ENCODE results near the gene LTB. TPM values are rescaled to one million over a fixed set of nuclear protein-coding genes. Genes with fewer than 3 reads are reported as not detected.

The LTB gene
- total RNA-seq, 1 experiment from 2014 or later, result not detected

GRCh38 chr6:31575335-31575901 is 6.8 kb downstream of the LTB start, which contains the start of gene TNF:
TNF (plus strand) TSS chr6:31575565; CDS start chr6:31575742, 177 bp downstream.
- H3K18ac ChIP-seq (ENCODE audit: insufficient read length, low read depth, low read length), result no peak within 1 kb of the TSS
- H3K4me2 ChIP-seq (ENCODE audit: insufficient read depth, insufficient read length, low read length), result no peak within 1 kb of the TSS
- Mint-ChIP-seq H3K9me3 (no peaks in the 10 kb centered on the region; a peak in 1 of 5 replicates), H3K4me3 (no peak within 1 kb of the TSS; a peak in 1 of 5 replicates), H3K27me3 (ENCODE audit: low read depth) (peaks cover 33% of the 10 kb centered on the region), H3K4me1 (peaks cover 20 to 26% of the 10 kb centered on the region in 2 experiments), H3K27ac (no peak within 1 kb of the TSS), H3K36me3 (ENCODE audit: insufficient read depth in 1 of 3, low read depth in 3 of 3) (no peaks in the 10 kb centered on the region)
- no peak within 1 kb of the TSS for H2BK120ac ChIP-seq (ENCODE audit: low read depth, low read length, poor library complexity, severe bottlenecking)
- no peaks in the 10 kb centered on the region for H3K79me2 ChIP-seq (ENCODE audit: insufficient read depth, low read length)
- H2AK5ac ChIP-seq (ENCODE audit: insufficient read length, low read length), result no peak within 1 kb of the TSS
- no peak within 1 kb of the TSS for H3K23ac ChIP-seq (ENCODE audit: insufficient read length, low read depth, low read length)
- H4K5ac ChIP-seq (ENCODE audit: insufficient read length, low read depth, low read length), result no peak within 1 kb of the TSS
- no peaks in the 10 kb centered on the region for H3K79me1 ChIP-seq (ENCODE audit: insufficient read depth, low read depth, low read length, poor library complexity, severe bottlenecking)
- H4K91ac ChIP-seq (ENCODE audit: insufficient read length, low read depth, low read length), result no peak within 1 kb of the TSS
- no peaks in the 10 kb centered on the region for H4K20me1 ChIP-seq (ENCODE audit: control insufficient read depth, insufficient read depth, insufficient read length)
- no peaks in the 10 kb centered on the region for H3K9me3 ChIP-seq (ENCODE audit: control insufficient read depth, low read depth, low read length)
- no peak for DNase-seq
- no peak within 1 kb of the TSS for H2BK12ac ChIP-seq (ENCODE audit: insufficient read length, low read depth, low read length)
- H3K9ac ChIP-seq (ENCODE audit: extremely low read depth, insufficient read length, low read length), result no peak within 1 kb of the TSS
- H3K56ac ChIP-seq (ENCODE audit: insufficient read length, low read depth, low read length), result no peak within 1 kb of the TSS
- H4K8ac ChIP-seq (replicated peaks; ENCODE audit: insufficient read length, low read depth, low read length), result no peak within 1 kb of the TSS
- no peak within 1 kb of the TSS for H3K14ac ChIP-seq (ENCODE audit: insufficient read depth, low read length)
- no peak within 1 kb of the TSS for H2BK5ac ChIP-seq (ENCODE audit: insufficient read length, low read length)
- no peak within 1 kb of the TSS for H2BK20ac ChIP-seq (ENCODE audit: low read depth, low read length, poor library complexity, severe bottlenecking)
- WGBS (ENCODE audit: extremely low coverage, insufficient read length, low lambda C conversion rate), result no CpG with 5 or more reads among the region's 19 CpGs
- H3T11ph ChIP-seq (ENCODE audit: low read length), result no peak within 1 kb of the TSS
- H3K27me3 ChIP-seq (ENCODE audit: insufficient read depth, low read length), result no peaks in the 10 kb centered on the region
- no peak within 1 kb of the TSS for H2BK15ac ChIP-seq (ENCODE audit: low read depth, low read length)
- no peak within 1 kb of the TSS for H2AFZ ChIP-seq (ENCODE audit: low read length)
- no peak within 1 kb of the TSS for H3K27ac ChIP-seq (ENCODE audit: insufficient read length, low read depth, low read length)
- TF ChIP-seq, protein P1, sequence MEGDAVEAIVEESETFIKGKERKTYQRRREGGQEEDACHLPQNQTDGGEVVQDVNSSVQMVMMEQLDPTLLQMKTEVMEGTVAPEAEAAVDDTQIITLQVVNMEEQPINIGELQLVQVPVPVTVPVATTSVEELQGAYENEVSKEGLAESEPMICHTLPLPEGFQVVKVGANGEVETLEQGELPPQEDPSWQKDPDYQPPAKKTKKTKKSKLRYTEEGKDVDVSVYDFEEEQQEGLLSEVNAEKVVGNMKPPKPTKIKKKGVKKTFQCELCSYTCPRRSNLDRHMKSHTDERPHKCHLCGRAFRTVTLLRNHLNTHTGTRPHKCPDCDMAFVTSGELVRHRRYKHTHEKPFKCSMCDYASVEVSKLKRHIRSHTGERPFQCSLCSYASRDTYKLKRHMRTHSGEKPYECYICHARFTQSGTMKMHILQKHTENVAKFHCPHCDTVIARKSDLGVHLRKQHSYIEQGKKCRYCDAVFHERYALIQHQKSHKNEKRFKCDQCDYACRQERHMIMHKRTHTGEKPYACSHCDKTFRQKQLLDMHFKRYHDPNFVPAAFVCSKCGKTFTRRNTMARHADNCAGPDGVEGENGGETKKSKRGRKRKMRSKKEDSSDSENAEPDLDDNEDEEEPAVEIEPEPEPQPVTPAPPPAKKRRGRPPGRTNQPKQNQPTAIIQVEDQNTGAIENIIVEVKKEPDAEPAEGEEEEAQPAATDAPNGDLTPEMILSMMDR (conservative IDR thresholded peaks at IDR 0.05), result no peak
- no peaks in the 10 kb centered on the region for H3K4me1 ChIP-seq (ENCODE audit: insufficient read depth, low read length)
- H3K4ac ChIP-seq (ENCODE audit: low read depth, low read length), result no peak within 1 kb of the TSS
- H3K23me2 ChIP-seq (ENCODE audit: insufficient read length, low read depth, low read length, poor library complexity, severe bottlenecking), result peaks cover 3% of the 10 kb centered on the region
